GM12878 (cell line): ENCODE results near the gene DYSF. TPM values are rescaled to one million over a fixed set of nuclear protein-coding genes. Genes with fewer than 3 reads are reported as not detected.

ENCODE experiments used
- ATAC-seq: fragments of 200-7000 bp; cut with Tn5 transposase; 3 replicates; pipeline ENCODE4 v1.9.1; 2020; ENCODE audit warnings: mild to moderate bottlenecking, moderate library complexity
- BruUV-seq: library from RNA; stranded (reverse); fragments of 400-500 nt; replicated peaks from 2 replicates; lab custom pipeline; 2021; lab: Mats Ljungman, UMichigan
- CTCF ChIA-PET: fragments of 300-600 bp; sonication (Branson Sonifier 250); formaldehyde crosslinking; extraction: SDS; loops from one replicate; lab custom pipeline; 2021; ENCODE audit warnings: inconsistent platforms; lab: Yijun Ruan, JAX
- POLR2A ChIA-PET: fragments of 350-600 bp; formaldehyde crosslinking; extraction: SDS; loops from one replicate; lab custom pipeline; 2021; ENCODE audit warnings: inconsistent platforms; lab: Charles Lee
- RAD21 ChIA-PET: fragments of 300-600 bp; sonication (Branson Sonifier 250); formaldehyde crosslinking; loops from one replicate; lab custom pipeline; 2023; ENCODE audit warnings: antibody characterized with exemption; ENCODE audit not compliant: unreplicated experiment; lab: Charles Lee
- SMC1A ChIA-PET: fragments of 300-600 bp; sonication (Branson Sonifier 250); formaldehyde crosslinking; loops from one replicate; lab custom pipeline; 2023; ENCODE audit not compliant: unreplicated experiment, uncharacterized antibody; lab: Charles Lee
- DNase-seq: peaks from one replicate; pipeline ENCODE4 v3.0.0-alpha.2; 2011; ENCODE audit warnings: low read depth, low spot score
- FAIRE-seq: peaks from 3 replicates; lab custom pipeline; 2011; peaks lifted over from hg19 to GRCh38; lab: Jason Lieb, UNC
- H2AFZ ChIP-seq: 2 replicates; pipeline ENCODE4 v1.6.0; 2011; ENCODE audit warnings: low read depth, low read length, control low read depth; ENCODE audit not compliant: control insufficient read depth
- H3K27ac ChIP-seq: 2 replicates; pipeline ENCODE4 v1.5.1; 2011; ENCODE audit warnings: control low read depth; ENCODE audit not compliant: control insufficient read depth, insufficient read depth
- H3K27me3 ChIP-seq, 2 experiments: replicated peaks in 1 of 2; 2 replicates each; pipeline versions ENCODE4 v1.6.0 to v1.6.1; 2011; ENCODE audit warnings: low read length in 1 of 2; ENCODE audit not compliant: control insufficient read depth in 2 of 2, insufficient read depth in 2 of 2
- H3K36me3 ChIP-seq, 2 experiments: 2 replicates each; pipeline ENCODE4 v1.5.1; 2011; ENCODE audit warnings: low read length in 1 of 2; ENCODE audit not compliant: control insufficient read depth in 2 of 2, insufficient read depth in 2 of 2
- H3K4me1 ChIP-seq: 2 replicates; pipeline ENCODE4 v1.6.1; 2011; ENCODE audit warnings: mild to moderate bottlenecking, low read length, moderate library complexity, mixed read lengths; ENCODE audit not compliant: control insufficient read depth, insufficient read depth
- H3K4me2 ChIP-seq: 2 replicates; pipeline ENCODE4 v1.6.0; 2011; ENCODE audit warnings: control low read depth; ENCODE audit not compliant: control insufficient read depth, insufficient read depth
- H3K4me3 ChIP-seq: fragments of 200-600 bp; sonication (generic); 2 replicates; pipeline ENCODE4 v1.5.1; 2016
- H3K79me2 ChIP-seq: 2 replicates; pipeline ENCODE4 v1.6.0; 2011; ENCODE audit warnings: low read length; ENCODE audit not compliant: control insufficient read depth, insufficient read depth
- H3K9ac ChIP-seq: 2 replicates; pipeline ENCODE4 v1.8.0; 2011; ENCODE audit warnings: low read length, control low read depth, mixed read lengths; ENCODE audit not compliant: control insufficient read depth, insufficient read depth
- H3K9me3 ChIP-seq: replicated peaks from 3 replicates; pipeline ENCODE4 v1.5.1; 2011; ENCODE audit warnings: mild to moderate bottlenecking, low read length; ENCODE audit not compliant: control insufficient read depth, insufficient read depth
- H4K20me1 ChIP-seq: 2 replicates; pipeline ENCODE4 v1.6.0; 2011; ENCODE audit not compliant: control insufficient read depth, insufficient read depth
- ASH2L ChIP-seq: fragments of 300-600, 200-600 bp; sonication (generic); IDR thresholded peaks from 2 replicates; pipeline ENCODE4 v1.6.1; 2017; ENCODE audit warnings: low read depth, mild to moderate bottlenecking, borderline replicate concordance
- ATF2 ChIP-seq: IDR thresholded peaks from 2 replicates; pipeline ENCODE4 v1.6.1; 2012; ENCODE audit warnings: low read length, inconsistent platforms
- CEBPB ChIP-seq, 2 experiments: fragments of 150-350 bp in 1 of 2; IDR thresholded peaks; 2 replicates each; pipeline ENCODE4 v1.6.1; 2012 to 2014; ENCODE audit warnings: low read depth in 2 of 2, low read length in 2 of 2, borderline replicate concordance in 1 of 2, inconsistent platforms in 1 of 2
- ESRRA ChIP-seq: IDR thresholded peaks from 2 replicates; pipeline ENCODE4 v1.6.1; 2012; ENCODE audit warnings: mild to moderate bottlenecking, low read length, improper control_type of control experiment
- IKZF1 ChIP-seq: fragments of 450-650 bp; conservative IDR thresholded peaks from 2 replicates; pipeline ENCODE4 v1.6.1; 2017; ENCODE audit warnings: antibody characterized with exemption, mild to moderate bottlenecking
- JUNB ChIP-seq: IDR thresholded peaks from 2 replicates; pipeline ENCODE4 v1.6.1; 2016; ENCODE audit warnings: antibody characterized with exemption, mild to moderate bottlenecking
- MXI1 ChIP-seq: fragments of 150-350 bp; IDR thresholded peaks from 2 replicates; pipeline ENCODE4 v1.6.1; 2011; ENCODE audit warnings: low read depth, mild to moderate bottlenecking, inconsistent platforms, low read length, improper control_type of control experiment
- NFIC ChIP-seq: IDR thresholded peaks from 2 replicates; pipeline ENCODE4 v1.6.1; 2012; ENCODE audit warnings: low read depth, mild to moderate bottlenecking, inconsistent platforms, low read length, moderate library complexity
- POLR2A ChIP-seq: IDR thresholded peaks from 2 replicates; pipeline ENCODE4 v1.6.1; 2011; ENCODE audit warnings: low read depth, mild to moderate bottlenecking, low read length
- whole genome bisulfite sequencing: methylation state at CpG from one replicate; pipeline ENCODE4 v1.1.6; 2016; ENCODE audit warnings: low lambda C conversion rate; ENCODE audit not compliant: insufficient replicate concordance, insufficient coverage; ENCODE audit errors: missing lambda C conversion rate; 5-methylcytosine and 5-hydroxymethylcytosine counted together
- in situ Hi-C: fragments of 300-500 bp; cut with MboI; formaldehyde crosslinking; loops from 9 replicates; pipeline ENCODE4 v1.14.3; 2018; ENCODE audit warnings: mixed read lengths
- intact Hi-C: fragments of 100-400 bp; cut with micrococcal nuclease; formaldehyde crosslinking; loops from one replicate; pipeline ENCODE4 v1.14.2; 2022; ENCODE audit not compliant: unreplicated experiment
- polyA plus RNA-seq, 11 experiments: library from polyadenylated mRNA; depleted of rRNA in 4 of 11; unstranded in 6 of 11; stranded (reverse) in 5 of 11; fragments of >200 nt; fragmentation: Nextera tagmentation in 4 of 11; fragmentation: Illumina TruSeq in 1 of 11; extraction: Ambion mirVana in 4 of 11; extraction: Trizol in 1 of 11; gene quantifications; 1 replicate in 1 of 11; 2 replicates in 10 of 11; pipeline versions ENCODE4 v1.2.1 to v1.2.3, GENCODE V29; 2011 to 2016; ENCODE audit warnings: inconsistent platforms in 2 of 11, missing spikeins in 2 of 11, low read depth in 1 of 11
- total RNA-seq, 4 experiments: library from RNA; depleted of rRNA in 3 of 4; stranded (reverse); fragments of >200 nt in 3 of 4; fragmentation: Illumina TruSeq in 1 of 4; extraction: Trizol in 1 of 4; gene quantifications; 2 replicates each; pipeline versions ENCODE4 v1.2.1 to v1.2.3, GENCODE V29; 2013 to 2021

The DYSF gene
- total and polyA plus RNA-seq, 10 of the 15 experiments (the other 5 are each of a cell fraction or from before 2014, with no cell fraction given), result under 0.01 to 0.15 (median 0.03) TPM; not detected in 7

- TF ChIP-seq MXI1, result no peak
- no peak for TF ChIP-seq JUNB
- no peak for TF ChIP-seq ESRRA
Measured at GRCh38 chr2:71612581-71613402, 159.4 kb downstream of the DYSF start (continued).

DNA sequence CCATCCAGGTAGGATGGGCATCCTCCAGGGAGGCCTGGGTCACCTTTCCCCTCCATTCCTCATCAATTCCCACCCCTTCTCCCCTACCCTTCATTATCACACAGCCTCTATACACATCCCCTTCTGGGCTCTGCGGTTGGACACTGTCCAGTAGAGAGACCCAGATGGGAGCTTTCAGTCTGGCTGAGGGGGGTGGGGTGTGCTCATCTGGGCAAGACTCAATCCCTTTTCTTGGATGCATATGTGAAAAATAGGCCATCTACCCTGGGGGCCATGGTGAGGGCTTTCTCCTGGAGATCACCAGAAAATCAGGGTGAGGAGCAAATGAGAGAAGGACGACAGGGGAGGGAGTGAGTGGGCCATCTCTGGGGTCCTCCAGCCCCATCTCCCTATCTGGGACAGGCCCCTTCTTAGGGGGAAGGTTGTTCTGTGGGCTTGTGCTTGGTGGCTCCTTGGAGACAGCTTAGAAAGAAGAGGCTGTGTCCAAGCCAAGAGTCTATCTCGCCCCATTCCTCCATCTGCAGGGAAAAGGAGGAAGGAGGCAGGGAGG, 160.1 kb downstream of the DYSF start:
- no peaks in the 10 kb centered on the region for H3K36me3 ChIP-seq
- TF ChIP-seq ATF2, result no peak
- TF ChIP-seq ASH2L, result no peak
- no peak for TF ChIP-seq NFIC
- no peak for TF ChIP-seq CEBPB (IDR thresholded peaks at IDR 0.05; ENCODE audit: borderline replicate concordance in 1 of 2, low read depth in 2 of 2, low read length in 2 of 2)
- no peak for TF ChIP-seq IKZF1
- TF ChIP-seq POLR2A, result no peak
- ChIA-PET CTCF (no interaction called here), SMC1A (no interaction called here), RAD21 (no interaction called here), POLR2A (no interaction called here)
- H3K79me2 ChIP-seq, result no peaks in the 10 kb centered on the region
- intact Hi-C loops, result no loop called here
- no peak for ATAC-seq
- no TSS peak for BruUV-seq
- in situ Hi-C loops, result no loop called here
- H4K20me1 ChIP-seq, result no peaks in the 10 kb centered on the region; the same call in 1 of the 2 replicates
- DNase-seq, result no peak
- WGBS, result 2% methylated on average over 3 of the region's 3 CpGs
- H3K9ac ChIP-seq, result no peak overlapping the region
- no peaks in the 10 kb centered on the region for H3K4me1 ChIP-seq
- no peak overlapping the region for H2AFZ ChIP-seq
- H3K4me2 ChIP-seq, result no peak overlapping the region
- no peak overlapping the region for H3K4me3 ChIP-seq
- no peaks in the 10 kb centered on the region for H3K9me3 ChIP-seq
- no peak for FAIRE-seq
- H3K27me3 ChIP-seq, result no peaks in the 10 kb centered on the region
- no peak overlapping the region for H3K27ac ChIP-seq
